ENCODE results near the gene CSF1R.
"Not testable (repeated sequence)": the region's sequence is repeated elsewhere in the genome, so short reads cannot be mapped to it uniquely, and the experiment has no call there.

The CSF1R gene

DNA sequence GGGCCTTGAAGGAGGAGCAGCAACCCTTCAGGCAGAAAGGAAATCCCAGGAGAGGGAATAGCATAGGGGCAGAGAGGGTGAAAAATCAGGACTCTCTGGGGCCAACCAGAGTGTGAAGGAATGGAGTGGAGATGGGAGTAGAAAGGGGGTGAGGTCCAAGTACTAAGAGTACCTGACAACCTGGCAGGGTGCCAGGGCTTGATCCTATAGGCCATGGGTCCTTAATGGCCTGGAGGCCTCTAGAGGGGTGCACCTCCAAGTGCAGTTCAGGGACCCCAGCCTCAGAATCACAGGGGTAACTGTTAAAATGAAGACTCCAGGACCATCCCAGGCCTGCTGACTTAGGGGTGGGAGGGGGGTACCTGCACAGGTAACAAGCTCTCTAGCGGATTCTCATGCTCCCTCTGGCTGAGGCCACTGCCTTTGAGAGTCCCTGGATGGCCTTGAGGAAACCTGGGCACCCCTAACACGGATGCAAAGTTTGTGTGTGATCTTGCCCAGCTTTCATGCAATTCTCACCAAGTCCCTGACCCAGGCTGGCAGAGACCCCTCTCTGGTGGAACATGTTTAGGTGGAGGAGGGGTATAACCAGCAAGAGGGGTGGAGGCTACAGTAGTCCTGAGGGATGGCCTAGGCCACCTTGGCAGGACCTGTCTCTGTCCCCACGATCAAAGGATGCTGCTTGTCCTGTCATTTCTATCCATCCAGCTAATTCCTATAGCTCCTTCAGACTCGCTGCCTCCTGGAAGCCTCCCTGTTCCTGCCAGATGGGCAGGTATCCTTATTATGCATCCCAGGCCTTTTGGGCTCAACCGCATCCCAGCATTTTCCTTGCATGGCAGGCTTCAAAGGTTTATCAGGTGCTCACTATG, 17.6 kb upstream of the CSF1R start:
- DNase-seq (ENCODE audit: low read depth): no peak

DNA sequence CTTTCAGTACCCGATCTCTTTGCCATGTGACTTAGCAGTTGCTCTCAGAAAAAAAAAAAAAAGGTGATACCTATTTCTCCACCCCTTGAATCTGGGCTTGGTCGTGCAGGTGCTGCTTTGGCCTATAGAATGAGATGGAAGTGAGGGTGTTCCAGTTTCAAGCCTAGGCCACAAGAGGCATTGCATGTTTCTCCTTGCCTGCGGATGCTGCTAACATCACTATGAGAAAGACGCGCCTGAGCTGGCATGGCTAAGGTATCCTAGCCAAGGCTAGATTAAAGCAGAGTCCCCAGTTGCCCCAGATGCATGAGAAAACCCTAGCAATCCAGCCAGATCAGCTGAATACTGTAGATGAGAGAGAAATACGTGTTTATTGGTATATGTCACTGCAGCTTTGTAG, 14.7 kb upstream of the CSF1R start:
- no peak for DNase-seq (ENCODE audit: low read depth)

DNA sequence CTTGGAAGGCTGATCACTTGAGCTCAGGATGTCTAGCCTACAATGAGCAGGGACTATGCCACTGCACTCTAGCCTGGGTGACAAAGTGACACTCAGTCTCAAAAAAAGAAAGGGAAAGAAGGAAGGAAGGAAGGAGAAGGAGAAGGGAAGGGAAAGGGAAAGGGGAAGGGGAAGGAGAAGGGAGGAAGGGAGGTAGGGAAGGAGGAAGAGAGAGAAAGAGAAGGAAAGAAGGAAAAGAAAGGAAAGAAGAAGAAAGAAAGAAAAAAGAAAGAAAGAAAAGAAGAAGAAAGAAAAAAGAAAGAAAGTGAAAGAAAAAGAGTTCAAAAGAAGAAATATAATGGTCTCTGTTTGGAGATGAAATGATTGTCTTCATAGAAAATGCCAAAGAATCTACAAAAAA, 10.8 kb upstream of the CSF1R start:
- no peak for DNase-seq (ENCODE audit: low read depth)

DNA sequence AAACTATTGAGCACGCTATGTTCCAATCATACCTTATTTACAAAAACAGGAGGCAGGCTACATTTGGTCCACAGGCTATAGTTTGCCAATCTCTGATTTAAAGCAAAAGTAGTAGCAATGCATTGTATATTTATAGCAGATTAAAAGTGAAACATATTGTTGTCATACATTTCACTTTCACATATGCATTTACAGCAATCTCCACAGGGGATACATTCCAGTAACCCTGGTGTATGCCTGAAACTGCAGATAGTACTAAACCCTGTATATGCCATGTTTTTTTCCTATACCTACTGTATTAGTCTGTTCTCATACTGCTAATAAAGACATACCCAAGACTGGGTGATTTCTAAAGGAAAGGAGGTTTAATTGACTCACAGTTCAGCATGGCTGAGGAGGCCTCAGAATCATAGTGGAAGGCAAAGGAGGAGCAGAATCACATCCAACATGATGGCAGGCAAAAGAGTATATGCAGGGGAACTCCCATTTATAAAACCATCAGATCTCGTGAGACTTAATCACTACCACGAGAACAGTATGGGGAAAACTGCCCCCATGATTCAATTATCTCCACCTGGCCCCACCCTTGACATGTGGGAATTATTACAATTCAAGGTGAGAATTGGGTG, 5.9 kb upstream of the CSF1R start:
- no peak for DNase-seq (ENCODE audit: low read depth)

DNA sequence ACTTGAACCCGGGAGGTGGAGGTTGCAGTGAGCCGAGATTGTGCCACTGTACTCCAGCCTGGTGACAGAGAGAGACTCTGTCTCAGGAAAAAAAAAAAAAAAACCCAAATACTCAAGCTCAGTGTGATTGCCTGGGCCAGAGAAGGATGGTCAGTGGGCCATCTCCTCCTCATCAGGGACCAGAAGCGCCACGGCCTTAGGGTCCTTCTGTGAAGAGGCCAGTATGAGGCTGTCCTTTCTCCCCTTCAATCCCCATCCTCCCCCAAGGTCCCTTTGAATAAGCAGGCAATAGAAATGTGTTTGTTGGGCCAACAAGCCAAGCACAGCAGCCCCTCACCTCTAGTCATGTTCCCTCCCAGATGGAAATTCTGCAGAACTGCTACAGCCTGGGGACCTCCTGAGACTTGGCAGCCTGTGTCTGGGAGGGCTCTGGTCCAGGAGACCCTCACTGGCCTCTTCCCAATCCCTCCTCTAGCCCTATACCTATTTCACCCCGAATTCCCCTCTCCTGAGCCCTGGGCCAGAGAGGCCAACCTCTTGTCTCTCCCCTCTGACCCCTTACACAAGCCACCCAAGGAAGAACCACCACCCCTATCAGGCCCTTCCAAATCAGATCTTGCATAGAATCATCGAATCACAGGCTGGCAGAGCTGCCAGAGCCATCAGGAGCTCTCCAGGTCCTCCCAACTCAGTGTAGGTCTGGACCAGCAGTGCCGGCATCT, 1.0 kb downstream of the CSF1R start:
- no peak for DNase-seq (ENCODE audit: low read depth)

DNA sequence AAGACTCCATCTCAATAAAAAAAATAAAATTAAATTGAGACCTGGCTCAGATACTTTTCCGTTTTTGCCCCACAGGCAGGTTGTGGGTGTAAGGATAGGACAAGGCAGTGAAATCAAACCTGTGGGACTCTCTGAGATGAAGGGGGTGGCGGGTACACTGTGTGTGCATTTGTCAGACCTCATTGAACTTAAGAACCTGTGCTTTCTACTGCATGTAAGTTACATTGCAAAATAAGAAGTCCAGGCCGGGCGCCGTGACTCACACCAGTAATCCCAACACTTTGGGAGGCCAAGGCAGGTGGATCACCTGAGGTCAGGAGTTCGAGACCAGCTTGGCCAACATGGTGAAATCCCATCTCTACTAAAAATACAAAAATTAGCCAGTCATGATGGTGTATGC, 1.6 kb downstream of the CSF1R start:
- DNase-seq (ENCODE audit: low read depth): not testable (repeated sequence)

DNA sequence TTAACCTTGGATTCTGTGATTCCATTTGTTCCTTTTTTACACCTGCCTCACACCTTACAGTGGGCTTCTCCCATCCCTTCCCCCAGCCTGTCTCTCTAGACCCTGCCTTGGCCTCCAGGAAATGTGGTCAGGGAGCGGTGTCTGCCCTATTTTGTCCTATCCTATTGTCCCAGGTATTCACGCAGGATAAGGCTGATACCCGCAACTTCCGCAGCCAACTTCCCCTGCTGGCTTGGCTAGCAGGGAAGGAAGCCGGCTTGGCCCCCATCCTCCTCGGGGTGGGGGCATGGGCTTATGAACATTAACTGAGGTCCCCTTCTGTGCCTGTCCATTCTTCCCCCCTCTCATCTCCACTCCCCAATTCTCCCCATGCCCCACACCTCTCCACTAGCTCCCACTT, 3.5 kb downstream of the CSF1R start:
- DNase-seq (ENCODE audit: low read depth): no peak

DNA sequence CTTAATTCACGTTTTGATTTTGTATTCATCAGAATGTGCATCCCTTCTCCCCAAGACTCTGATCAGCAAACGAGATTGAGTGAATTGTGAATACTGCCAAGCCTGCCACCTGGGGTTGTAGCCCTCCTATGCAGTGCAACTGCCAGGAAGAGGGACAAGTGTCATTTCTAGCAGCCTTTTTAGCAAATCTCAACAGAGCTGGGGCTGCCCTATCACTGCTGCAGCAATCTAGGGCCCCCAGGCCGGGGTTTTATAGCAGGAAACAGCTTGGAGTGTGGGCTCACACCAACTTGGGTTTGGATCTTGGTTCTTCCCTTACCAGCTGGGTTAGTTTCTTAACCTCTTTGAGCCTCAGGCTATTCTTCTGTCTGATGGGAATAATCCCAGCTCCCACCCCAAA, 4.0 kb downstream of the CSF1R start:
- no peak for DNase-seq (ENCODE audit: low read depth)

DNA sequence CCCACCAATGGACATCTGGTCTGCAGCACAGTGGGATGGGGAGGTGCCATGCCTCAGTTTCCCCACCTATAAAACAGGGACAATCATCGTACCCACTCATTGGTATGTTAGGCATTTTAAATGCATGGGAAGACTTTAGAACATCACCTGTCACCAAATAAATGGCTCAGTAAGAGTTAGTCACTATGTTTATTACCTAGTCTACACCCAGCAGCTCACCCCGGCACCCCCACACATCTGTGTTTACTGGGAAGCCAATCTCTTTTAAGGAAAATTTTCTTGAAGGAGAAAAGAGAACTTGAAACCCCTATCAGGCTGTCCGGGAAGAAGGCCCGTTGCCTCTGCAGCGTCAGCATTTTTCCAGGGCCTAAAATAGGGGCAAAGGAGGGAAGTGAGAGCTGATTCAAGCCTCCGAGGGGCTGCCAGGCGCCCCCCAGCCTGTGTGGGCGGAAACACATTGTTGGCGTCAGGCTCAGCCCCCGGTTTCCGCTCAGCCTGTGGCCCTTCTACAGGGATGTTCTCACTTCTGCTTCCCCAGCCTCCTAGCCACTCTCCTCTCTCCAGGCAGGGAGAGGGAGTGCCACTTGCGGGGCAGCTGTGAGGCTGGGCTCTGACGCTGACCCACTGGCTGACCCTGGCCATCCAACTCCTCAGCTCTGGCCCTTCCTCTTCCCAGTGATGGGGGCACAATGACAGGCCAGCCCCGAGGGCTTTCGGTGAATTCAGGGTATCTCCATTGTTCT, 4.6 kb downstream of the CSF1R start:
- no peak for DNase-seq (ENCODE audit: low read depth)

DNA sequence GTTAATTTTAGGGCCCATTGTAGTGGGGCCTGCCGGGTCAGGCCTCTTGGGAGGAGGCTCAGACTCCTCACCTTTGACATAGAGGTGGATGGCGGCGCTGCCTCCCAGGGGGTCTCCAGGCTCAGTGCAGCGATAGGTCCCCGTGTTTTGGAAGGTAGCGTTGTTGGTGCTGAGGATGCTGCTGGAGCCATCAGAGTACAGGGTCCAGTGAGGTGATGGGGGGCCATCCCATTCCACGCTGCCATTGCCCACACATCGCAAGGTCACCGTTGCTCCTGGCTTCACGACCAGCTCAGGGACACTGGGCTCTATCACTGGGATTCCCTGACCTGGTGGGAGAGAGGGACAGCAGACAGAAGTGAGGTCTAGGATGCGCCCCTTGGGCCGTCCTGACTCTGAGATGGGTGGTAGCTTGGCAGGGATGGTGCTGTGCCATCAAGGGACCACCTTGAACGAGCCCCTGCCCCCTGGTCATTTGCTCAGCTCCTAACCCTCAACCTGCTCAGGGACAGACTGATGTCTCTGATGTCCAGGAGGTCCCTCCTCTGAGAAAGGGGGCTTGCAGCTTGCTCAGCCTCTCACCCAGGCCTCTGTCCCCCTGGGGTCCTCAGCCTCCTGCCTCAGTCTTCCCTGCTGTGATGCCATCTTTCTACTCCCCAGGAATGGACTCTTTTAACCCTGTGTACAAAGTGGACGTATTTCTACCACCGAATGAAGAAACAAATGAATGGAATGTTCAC, 5.5 kb downstream of the CSF1R start:
- DNase-seq (ENCODE audit: low read depth): no peak

DNA sequence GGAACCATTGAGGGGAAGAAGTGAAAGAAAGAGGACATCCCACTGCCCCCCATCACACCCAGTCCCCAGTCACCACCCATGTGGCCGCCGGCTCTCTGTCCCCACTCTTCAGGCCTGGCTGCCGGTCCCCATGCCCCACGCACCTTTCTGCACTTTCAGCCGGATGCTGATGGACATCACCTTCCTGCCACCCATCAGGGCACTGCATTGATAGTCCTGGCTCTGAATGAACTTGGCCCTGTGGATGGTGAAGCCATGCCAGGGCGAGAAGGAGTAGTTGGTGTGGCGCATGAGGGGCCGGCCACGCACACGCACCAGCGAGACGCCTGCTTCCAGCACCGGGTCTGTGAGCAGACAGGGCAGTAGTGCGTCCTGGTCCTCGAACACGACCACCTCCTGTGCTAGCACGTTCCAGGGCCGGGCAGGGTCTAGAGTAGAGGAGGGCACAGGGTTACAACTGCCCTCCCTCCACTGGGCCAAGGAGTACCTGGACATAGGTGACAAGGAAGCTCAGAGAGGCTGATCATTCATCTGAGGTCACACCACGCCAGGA, 6.4 kb downstream of the CSF1R start:
- DNase-seq (ENCODE audit: low read depth): no peak

DNA sequence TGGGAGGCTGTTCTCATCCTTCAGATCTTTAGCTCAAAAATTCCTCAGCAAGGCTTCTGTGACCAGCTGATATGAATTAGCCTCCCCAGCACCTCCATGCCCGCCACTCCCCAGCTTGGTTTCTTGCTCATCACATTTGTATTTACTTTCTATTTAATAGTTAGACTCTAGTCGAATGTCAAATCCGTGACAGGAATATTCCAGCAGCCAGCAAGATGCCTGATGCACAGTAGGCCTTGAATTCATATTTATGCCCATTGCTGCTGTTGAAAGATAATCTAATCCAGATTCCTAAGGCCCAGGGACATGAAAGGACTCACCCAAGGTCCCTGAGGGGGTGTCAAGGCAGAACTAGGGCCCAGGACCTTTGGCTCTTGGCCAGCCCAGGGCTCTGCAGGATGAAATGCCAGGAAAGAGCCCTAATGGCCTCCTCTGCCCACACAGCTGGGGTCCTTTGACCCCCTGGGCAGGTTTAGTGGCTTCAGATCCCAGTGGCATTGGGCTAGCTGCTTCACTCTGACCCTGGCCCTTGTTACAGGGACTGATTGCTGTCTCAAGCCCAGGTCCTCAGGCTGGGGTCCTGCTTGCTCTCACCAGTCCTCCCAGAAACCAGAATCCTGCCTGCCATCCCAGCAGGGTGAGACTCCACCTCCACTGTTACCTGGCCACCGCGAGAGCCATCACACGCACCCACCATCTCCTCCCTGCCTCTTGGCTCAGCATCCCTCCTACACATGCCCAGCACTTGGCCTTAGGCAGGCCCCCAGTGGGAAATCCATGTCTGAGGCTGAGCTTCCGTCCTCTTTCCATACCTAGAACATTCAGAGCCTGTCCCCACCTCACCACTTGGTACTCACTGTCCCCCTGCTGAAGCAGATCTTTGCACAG, 7.3 kb downstream of the CSF1R start:
- DNase-seq (ENCODE audit: low read depth): no peak

DNA sequence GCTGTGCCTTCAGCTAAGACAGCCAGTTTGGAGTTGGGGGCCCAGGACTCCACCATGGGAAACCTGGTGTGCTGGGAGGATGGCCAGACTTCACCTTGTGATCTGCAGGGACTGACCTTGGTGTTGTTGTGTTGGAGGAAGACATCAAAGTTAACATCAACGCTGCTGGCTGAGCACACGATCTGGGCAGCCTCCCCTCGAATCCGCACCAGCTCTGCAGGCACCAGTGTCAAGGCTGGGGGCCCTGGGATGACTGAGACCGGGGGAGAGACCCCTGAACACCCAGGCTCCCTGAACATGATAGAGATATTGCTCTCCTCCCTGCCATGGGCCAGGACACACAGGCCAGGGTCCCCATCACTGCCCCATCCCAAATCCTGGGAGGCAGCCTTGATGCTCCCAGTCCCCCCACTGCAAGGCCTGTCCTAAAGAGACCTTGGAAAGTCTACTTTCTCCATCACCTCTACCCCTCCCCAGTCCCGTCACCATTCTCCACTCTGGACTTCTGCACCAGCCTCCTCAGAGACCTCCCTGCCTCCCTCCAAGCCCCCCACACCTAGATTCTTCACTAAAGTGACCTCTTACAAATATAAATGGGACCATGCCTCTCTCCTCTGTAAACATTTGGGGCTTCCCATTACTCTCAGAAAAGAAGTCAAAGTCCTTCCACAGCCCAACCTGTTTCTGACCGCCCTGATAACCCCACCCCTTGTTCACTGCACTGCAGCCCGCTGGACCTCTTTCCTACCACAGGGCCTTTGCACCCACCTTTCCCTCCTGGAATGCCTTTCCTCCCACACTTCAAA, 8.2 kb downstream of the CSF1R start:
- DNase-seq (ENCODE audit: low read depth): no peak

DNA sequence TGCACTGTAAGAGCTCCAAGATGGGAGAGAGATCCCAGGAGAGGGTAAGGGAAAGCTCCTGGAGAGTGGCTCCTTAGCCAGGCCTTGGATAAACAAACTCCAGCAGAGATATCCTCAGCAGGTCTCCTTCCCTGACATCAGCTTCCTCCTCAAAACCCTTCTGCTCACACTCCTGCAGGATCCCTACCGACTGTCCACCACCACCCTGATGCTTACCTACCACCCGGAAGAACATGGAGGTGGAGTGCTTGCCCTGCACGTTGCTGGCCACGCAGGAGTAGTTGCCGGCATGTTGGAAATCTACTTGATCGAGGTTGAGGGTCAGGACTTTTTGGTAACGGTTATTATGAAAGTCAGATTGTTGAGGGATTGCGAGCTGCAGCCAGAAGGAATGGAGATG, 9.3 kb downstream of the CSF1R start:
- no peak for DNase-seq (ENCODE audit: low read depth)

DNA sequence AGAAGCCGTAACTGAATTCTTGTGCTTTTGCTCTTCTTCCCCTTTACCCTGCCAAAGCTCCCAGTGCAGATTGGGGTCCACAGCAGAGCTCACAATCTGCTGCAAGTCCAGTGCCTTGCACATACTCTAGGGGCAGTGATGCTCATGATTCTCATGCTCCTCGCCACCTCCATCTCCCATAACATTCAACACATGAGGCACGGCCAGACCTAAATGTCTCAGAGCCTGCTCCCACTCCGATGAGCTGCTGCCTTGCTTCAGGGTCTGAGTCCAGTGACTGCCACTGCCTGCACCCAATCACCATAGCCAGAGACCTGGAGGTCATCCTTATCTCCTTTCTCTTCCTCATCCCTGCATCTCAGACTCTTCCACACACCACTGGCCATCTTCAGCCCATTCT, 10.5 kb downstream of the CSF1R start:
- no peak for DNase-seq (ENCODE audit: low read depth)

DNA sequence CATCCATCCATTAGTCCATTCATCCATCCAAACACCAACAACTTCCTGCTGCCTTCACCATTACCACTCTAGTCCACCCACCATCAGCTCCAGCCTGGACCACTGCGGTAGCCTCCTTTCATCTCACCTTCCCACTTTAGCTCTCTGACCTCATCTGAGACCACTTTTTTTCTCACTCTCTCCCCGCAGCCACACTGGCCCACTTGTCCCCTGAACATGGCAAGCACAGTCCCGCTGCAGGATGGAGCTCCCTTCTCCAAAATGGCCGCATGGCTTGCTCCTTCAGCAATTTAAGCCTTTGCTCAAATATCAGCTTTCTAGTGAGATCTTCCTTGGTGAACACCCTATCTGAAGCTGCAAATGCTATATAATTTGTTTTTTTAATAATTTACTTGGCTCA, 11.1 kb downstream of the CSF1R start:
- DNase-seq (ENCODE audit: low read depth): no peak

DNA sequence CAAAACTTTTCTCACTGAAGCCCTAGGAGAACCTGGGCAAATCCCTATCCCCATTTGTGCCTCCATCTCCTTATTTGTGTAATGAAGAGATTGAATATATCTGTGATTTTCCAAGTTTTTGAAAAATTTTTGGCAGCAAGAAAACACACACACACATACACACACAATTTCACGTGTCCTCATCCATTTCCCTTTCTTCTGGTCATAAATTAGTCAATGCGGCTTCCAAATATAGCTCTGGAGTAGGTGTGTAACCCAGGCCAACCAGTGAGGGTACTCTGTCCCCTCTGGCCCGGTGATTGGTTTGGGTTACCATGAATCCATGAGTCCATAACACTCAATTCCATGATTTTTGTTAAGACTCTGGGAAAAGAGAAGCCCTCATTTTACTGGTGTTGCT, 12.7 kb downstream of the CSF1R start:
- DNase-seq (ENCODE audit: low read depth): no peak

DNA sequence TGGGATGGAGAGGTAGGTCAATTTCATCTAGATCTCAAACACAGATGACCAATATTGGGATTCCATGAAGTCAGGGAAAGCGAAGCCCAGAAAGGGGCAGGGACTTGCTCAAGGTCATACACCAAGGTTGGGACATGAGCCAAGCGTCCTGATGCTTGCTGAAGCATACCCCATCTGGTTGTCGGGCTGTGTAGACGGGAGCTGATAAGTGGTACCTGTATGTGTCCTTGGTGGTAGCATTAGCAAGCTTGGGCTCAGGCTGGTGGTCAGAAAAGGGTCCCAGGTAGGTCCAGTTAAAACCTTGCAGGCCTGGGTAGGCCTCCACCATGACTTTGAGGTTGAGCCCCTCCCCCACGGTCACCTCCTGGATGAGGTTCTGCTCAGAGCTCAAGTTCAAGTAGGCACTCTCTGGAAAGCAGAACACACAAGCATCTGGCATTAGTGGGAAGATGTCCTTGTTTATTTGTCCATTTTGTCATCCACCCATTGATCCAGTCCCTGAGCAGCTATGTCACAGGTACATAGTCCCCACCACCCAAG, 13.2 kb downstream of the CSF1R start:
- no peak for DNase-seq (ENCODE audit: low read depth)

DNA sequence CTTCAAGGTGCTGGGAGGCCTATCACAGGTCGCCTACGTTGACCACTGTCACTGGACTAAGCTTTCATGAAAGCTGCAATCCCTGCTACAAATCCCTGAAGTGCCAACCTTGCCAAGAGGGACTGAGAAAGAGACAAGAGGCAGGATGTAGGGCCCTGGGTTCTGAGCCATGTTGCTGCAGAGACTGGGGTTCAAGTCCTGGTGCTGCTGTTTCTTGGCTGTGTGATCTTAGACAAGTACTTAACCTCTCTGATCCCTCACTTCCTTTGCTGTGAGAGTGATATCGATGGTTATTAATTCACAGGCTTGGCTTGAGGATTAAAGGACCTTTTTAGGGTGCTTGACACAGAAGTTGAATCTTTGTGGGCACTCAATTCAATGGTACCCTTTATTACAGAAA, 15.5 kb downstream of the CSF1R start:
- DNase-seq (ENCODE audit: low read depth): no peak

Measured in activated T-cell treated with anti-CD3 and anti-CD28 coated beads for 24 hours (primary cell).